ENCODE results near the gene EXD3. TPM values are rescaled to one million over a fixed set of nuclear protein-coding genes. Genes with fewer than 3 reads are reported as not detected.
A peak's percentile ranks its signal among the peaks of the same experiment; 100 is the strongest.

Gene EXD3
- total and polyA plus RNA-seq, 2 of the 13 experiments (the other 11 are each of a cell fraction or from before 2014, with no cell fraction given), result 2.7 to 4.8 TPM

DNA sequence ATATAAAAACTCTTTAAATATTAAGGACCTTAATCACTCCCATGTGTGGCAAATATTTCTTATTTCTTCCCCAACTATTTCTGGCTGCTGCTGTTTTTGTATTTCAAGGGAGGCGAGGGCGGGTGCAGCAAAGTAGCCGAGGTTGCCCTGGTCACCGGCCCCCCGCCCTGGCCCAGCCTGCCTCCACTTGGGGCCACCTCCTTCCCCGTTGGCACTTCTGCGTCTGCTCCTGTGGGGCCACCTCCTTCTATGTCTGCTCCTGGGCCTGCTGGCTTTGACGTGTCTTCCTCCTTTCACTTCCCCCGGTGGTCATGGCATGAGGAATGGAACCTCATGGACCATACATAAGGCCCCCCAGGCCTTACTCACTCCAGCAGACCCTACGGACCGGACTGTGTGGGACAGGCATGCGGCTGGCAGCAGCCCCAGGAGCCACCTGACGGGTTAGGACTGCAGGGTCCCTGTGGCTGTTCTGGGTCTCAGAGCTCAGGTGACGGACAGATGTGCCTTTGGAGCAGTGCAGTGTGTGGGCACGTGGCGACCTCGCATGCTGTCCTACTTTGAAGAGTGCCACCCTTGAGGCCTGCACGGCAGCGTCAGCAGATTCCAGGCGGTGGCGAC is 24.0 kb upstream of the EXD3 start (continued):
- TF ChIP-seq, protein P1, sequence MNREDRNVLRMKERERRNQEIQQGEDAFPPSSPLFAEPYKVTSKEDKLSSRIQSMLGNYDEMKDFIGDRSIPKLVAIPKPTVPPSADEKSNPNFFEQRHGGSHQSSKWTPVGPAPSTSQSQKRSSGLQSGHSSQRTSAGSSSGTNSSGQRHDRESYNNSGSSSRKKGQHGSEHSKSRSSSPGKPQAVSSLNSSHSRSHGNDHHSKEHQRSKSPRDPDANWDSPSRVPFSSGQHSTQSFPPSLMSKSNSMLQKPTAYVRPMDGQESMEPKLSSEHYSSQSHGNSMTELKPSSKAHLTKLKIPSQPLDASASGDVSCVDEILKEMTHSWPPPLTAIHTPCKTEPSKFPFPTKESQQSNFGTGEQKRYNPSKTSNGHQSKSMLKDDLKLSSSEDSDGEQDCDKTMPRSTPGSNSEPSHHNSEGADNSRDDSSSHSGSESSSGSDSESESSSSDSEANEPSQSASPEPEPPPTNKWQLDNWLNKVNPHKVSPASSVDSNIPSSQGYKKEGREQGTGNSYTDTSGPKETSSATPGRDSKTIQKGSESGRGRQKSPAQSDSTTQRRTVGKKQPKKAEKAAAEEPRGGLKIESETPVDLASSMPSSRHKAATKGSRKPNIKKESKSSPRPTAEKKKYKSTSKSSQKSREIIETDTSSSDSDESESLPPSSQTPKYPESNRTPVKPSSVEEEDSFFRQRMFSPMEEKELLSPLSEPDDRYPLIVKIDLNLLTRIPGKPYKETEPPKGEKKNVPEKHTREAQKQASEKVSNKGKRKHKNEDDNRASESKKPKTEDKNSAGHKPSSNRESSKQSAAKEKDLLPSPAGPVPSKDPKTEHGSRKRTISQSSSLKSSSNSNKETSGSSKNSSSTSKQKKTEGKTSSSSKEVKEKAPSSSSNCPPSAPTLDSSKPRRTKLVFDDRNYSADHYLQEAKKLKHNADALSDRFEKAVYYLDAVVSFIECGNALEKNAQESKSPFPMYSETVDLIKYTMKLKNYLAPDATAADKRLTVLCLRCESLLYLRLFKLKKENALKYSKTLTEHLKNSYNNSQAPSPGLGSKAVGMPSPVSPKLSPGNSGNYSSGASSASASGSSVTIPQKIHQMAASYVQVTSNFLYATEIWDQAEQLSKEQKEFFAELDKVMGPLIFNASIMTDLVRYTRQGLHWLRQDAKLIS (CRISPR knock-in tag; IDR thresholded peaks at IDR 0.05), result no peak
- TF ChIP-seq NCOA2 (CRISPR knock-in tag; IDR thresholded peaks at IDR 0.05) (no peak), KLF11 (CRISPR knock-in tag; IDR thresholded peaks at IDR 0.05) (no peak), POLR2AphosphoS5 (IDR thresholded peaks at IDR 0.05; ENCODE audit: low read depth, low read length) (0 out of 2 replicates have a peak, but pooled peaks have one; percentile 31), ZFP82 (CRISPR knock-in tag; IDR thresholded peaks at IDR 0.05; ENCODE audit: borderline replicate concordance) (no peak), ATF7 (IDR thresholded peaks at IDR 0.05) (no peak), ATF7 (CRISPR knock-in tag; IDR thresholded peaks at IDR 0.05) (no peak), GABPB1 (CRISPR knock-in tag; IDR thresholded peaks at IDR 0.05) (no peak), ZNF7 (CRISPR knock-in tag; IDR thresholded peaks at IDR 0.05) (no peak), HOXA9 (CRISPR knock-in tag; IDR thresholded peaks at IDR 0.05; ENCODE audit: borderline replicate concordance) (no peak), ZSCAN31 (CRISPR knock-in tag; IDR thresholded peaks at IDR 0.05; ENCODE audit: low read depth) (no peak), ZNF296 (CRISPR knock-in tag; conservative IDR thresholded peaks at IDR 0.05) (no peak), NFE2L1 (CRISPR knock-in tag; IDR thresholded peaks at IDR 0.05; ENCODE audit: borderline replicate concordance) (no peak), SIN3B (IDR thresholded peaks at IDR 0.05; ENCODE audit: low read length) (no peak)
- TF ChIP-seq, protein P2, sequence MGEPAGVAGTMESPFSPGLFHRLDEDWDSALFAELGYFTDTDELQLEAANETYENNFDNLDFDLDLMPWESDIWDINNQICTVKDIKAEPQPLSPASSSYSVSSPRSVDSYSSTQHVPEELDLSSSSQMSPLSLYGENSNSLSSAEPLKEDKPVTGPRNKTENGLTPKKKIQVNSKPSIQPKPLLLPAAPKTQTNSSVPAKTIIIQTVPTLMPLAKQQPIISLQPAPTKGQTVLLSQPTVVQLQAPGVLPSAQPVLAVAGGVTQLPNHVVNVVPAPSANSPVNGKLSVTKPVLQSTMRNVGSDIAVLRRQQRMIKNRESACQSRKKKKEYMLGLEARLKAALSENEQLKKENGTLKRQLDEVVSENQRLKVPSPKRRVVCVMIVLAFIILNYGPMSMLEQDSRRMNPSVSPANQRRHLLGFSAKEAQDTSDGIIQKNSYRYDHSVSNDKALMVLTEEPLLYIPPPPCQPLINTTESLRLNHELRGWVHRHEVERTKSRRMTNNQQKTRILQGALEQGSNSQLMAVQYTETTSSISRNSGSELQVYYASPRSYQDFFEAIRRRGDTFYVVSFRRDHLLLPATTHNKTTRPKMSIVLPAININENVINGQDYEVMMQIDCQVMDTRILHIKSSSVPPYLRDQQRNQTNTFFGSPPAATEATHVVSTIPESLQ (CRISPR knock-in tag; conservative IDR thresholded peaks at IDR 0.05), result no peak
- TF ChIP-seq, protein P3, sequence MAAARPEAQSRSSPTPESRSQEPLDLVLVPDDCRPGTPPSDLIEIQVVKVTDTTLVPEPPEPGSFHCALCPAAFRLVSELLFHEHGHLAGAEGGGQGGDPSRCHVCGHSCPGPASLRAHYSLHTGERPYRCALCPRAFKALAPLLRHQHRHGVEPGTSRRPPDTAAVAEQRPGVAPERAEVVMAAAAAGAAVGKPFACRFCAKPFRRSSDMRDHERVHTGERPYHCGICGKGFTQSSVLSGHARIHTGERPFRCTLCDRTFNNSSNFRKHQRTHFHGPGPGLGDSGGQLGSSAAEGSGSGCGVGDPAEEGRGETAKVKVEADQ (CRISPR knock-in tag; IDR thresholded peaks at IDR 0.05; ENCODE audit: borderline replicate concordance), result no peak
- TF ChIP-seq, protein P4, sequence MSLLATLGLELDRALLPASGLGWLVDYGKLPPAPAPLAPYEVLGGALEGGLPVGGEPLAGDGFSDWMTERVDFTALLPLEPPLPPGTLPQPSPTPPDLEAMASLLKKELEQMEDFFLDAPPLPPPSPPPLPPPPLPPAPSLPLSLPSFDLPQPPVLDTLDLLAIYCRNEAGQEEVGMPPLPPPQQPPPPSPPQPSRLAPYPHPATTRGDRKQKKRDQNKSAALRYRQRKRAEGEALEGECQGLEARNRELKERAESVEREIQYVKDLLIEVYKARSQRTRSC (CRISPR knock-in tag; IDR thresholded peaks at IDR 0.05; ENCODE audit: low read depth), result no peak
- TF ChIP-seq, protein P5, sequence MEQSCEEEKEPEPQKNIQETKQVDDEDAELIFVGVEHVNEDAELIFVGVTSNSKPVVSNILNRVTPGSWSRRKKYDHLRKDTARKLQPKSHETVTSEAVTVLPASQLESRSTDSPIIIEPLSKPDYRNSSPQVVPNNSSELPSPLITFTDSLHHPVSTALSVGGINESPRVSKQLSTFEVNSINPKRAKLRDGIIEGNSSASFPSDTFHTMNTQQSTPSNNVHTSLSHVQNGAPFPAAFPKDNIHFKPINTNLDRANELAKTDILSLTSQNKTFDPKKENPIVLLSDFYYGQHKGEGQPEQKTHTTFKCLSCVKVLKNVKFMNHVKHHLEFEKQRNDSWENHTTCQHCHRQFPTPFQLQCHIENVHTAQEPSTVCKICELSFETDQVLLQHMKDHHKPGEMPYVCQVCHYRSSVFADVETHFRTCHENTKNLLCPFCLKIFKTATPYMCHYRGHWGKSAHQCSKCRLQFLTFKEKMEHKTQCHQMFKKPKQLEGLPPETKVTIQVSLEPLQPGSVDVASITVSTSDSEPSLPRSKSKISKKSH (CRISPR knock-in tag; IDR thresholded peaks at IDR 0.05; ENCODE audit: borderline replicate concordance), result 0 out of 2 replicates have a peak, but pooled peaks have one; percentile 36
- TF ChIP-seq, protein P6, sequence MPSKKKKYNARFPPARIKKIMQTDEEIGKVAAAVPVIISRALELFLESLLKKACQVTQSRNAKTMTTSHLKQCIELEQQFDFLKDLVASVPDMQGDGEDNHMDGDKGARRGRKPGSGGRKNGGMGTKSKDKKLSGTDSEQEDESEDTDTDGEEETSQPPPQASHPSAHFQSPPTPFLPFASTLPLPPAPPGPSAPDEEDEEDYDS (CRISPR knock-in tag; IDR thresholded peaks at IDR 0.05), result no peak
- TF ChIP-seq, protein P7, sequence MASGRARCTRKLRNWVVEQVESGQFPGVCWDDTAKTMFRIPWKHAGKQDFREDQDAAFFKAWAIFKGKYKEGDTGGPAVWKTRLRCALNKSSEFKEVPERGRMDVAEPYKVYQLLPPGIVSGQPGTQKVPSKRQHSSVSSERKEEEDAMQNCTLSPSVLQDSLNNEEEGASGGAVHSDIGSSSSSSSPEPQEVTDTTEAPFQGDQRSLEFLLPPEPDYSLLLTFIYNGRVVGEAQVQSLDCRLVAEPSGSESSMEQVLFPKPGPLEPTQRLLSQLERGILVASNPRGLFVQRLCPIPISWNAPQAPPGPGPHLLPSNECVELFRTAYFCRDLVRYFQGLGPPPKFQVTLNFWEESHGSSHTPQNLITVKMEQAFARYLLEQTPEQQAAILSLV (CRISPR knock-in tag; IDR thresholded peaks at IDR 0.05; ENCODE audit: borderline replicate concordance), result no peak
